Loucy (cell line): Measurements from ENCODE around the gene RC3H2.

Experiments used
- H2AFZ ChIP-seq: fragments of 200-600 bp; sonication (generic); 2 replicates; pipeline ENCODE4 v1.6.0; 2016; ENCODE audit warnings: antibody characterized with exemption, mild to moderate bottlenecking, low read length, moderate library complexity
- H3F3A ChIP-seq: fragments of 200-600 bp; 2 replicates; pipeline ENCODE4 v1.6.0; 2016; ENCODE audit warnings: antibody characterized with exemption, low read depth, mild to moderate bottlenecking
- H3K27me3 ChIP-seq: fragments of 200-600 bp; sonication (generic); 2 replicates; pipeline ENCODE4 v1.6.1; 2014; ENCODE audit warnings: low read length, mild to moderate bottlenecking; ENCODE audit not compliant: insufficient read depth, poor library complexity, severe bottlenecking
- H3K36me3 ChIP-seq: fragments of 200-600 bp; sonication (generic); 2 replicates; pipeline ENCODE4 v1.6.1; 2016; ENCODE audit warnings: low read length; ENCODE audit not compliant: insufficient read depth
- H3K4me1 ChIP-seq: fragments of 200-600 bp; sonication (generic); 2 replicates; pipeline ENCODE4 v1.5.1; 2014; ENCODE audit warnings: low read length, mild to moderate bottlenecking; ENCODE audit not compliant: insufficient read depth, poor library complexity, severe bottlenecking
- H3K4me2 ChIP-seq: fragments of 200-600 bp; sonication (generic); 2 replicates; pipeline ENCODE4 v1.6.0; 2014; ENCODE audit warnings: antibody characterized with exemption, low read length, low read depth, mild to moderate bottlenecking; ENCODE audit not compliant: poor library complexity, severe bottlenecking
- H3K4me3 ChIP-seq: fragments of 200-600 bp; sonication (generic); 2 replicates; pipeline ENCODE4 v1.5.1; 2014; ENCODE audit warnings: low read length, mild to moderate bottlenecking, mixed read lengths; ENCODE audit not compliant: poor library complexity, severe bottlenecking
- H3K79me2 ChIP-seq: fragments of 200-600 bp; sonication (generic); 2 replicates; pipeline ENCODE4 v1.6.1; 2014; ENCODE audit warnings: low read length; ENCODE audit not compliant: insufficient read depth
- H3K9ac ChIP-seq: fragments of 200-600 bp; sonication (generic); 2 replicates; pipeline ENCODE4 v1.6.0; 2014; ENCODE audit warnings: mild to moderate bottlenecking, low read depth, low read length, moderate library complexity; ENCODE audit not compliant: poor library complexity, severe bottlenecking
- H3K9me2 ChIP-seq: fragments of 200-600 bp; sonication (generic); replicated peaks from 2 replicates; pipeline ENCODE4 v1.6.1; 2016; ENCODE audit warnings: low read depth, low read length, mixed read lengths
- H3K9me3 ChIP-seq: fragments of 200-600 bp; sonication (generic); 2 replicates; pipeline ENCODE4 v1.6.1; 2014; ENCODE audit warnings: mild to moderate bottlenecking, antibody characterized with exemption, low read length, low read depth; ENCODE audit not compliant: insufficient read depth
- H4K20me1 ChIP-seq: fragments of 200-600 bp; sonication (generic); 2 replicates; pipeline ENCODE4 v1.6.0; 2014; ENCODE audit warnings: antibody characterized with exemption, low read length, mild to moderate bottlenecking; ENCODE audit not compliant: insufficient read depth, poor library complexity, severe bottlenecking
- EZH2phosphoT487 ChIP-seq: fragments of 200-600 bp; IDR thresholded peaks from 2 replicates; pipeline ENCODE4 v1.6.1; 2018; ENCODE audit warnings: antibody characterized with exemption, mild to moderate bottlenecking, moderate library complexity, borderline replicate concordance
- TF ChIP-seq, protein P1 (sequence below): fragments of 200-600 bp; sonication (generic); conservative IDR thresholded peaks from 2 replicates; pipeline ENCODE4 v1.5.1; 2014; ENCODE audit warnings: mild to moderate bottlenecking, antibody characterized with exemption, low read length

The RC3H2 gene

DNA sequence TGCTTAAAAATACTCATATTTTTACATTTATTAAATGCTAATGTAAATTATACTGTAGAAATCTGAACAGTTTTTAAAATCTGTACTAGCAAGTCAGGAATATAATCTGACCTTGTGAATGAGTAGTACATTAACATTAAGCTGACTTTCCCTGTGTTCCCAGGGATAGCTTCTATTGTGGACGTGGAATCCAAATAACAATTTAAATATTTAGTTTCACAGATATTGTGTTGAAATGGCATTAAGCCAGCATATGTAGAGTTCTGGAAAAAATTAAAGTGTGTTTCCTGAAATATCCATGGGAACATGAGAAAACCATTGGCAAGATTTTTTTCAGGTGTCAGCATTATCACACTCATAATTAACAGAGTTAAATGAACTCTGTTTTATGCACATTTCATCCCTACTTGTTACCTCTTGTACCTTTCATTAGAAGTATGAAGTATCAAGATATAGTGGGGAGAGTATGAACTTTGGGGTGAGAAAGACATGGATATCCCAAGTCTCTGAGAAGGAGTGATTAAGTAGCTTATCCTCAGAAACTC, 41.4 kb upstream of the RC3H2 start:
- peaks cover 53% of the 10 kb centered on the region for H3K4me1 ChIP-seq
- peaks cover 21% of the 10 kb centered on the region for H4K20me1 ChIP-seq
- H3K36me3 ChIP-seq, result no peaks in the 10 kb centered on the region
- H3K4me3 ChIP-seq, result peak overlapping the region; percentile 49
- H3K9ac ChIP-seq, result no peak overlapping the region
- H3K79me2 ChIP-seq, result peaks cover 80% of the 10 kb centered on the region
- H3K4me2 ChIP-seq, result peak overlapping the region; percentile 59
- no peaks in the 10 kb centered on the region for H3K27me3 ChIP-seq
- H3K9me3 ChIP-seq, result no peaks in the 10 kb centered on the region
- no peaks in the 10 kb centered on the region for H3K9me2 ChIP-seq
- H3F3A ChIP-seq, result no peaks in the 10 kb centered on the region
- H2AFZ ChIP-seq, result no peak overlapping the region
- TF ChIP-seq, protein P1, sequence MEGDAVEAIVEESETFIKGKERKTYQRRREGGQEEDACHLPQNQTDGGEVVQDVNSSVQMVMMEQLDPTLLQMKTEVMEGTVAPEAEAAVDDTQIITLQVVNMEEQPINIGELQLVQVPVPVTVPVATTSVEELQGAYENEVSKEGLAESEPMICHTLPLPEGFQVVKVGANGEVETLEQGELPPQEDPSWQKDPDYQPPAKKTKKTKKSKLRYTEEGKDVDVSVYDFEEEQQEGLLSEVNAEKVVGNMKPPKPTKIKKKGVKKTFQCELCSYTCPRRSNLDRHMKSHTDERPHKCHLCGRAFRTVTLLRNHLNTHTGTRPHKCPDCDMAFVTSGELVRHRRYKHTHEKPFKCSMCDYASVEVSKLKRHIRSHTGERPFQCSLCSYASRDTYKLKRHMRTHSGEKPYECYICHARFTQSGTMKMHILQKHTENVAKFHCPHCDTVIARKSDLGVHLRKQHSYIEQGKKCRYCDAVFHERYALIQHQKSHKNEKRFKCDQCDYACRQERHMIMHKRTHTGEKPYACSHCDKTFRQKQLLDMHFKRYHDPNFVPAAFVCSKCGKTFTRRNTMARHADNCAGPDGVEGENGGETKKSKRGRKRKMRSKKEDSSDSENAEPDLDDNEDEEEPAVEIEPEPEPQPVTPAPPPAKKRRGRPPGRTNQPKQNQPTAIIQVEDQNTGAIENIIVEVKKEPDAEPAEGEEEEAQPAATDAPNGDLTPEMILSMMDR, result no peak
- no peak for TF ChIP-seq EZH2phosphoT487

DNA sequence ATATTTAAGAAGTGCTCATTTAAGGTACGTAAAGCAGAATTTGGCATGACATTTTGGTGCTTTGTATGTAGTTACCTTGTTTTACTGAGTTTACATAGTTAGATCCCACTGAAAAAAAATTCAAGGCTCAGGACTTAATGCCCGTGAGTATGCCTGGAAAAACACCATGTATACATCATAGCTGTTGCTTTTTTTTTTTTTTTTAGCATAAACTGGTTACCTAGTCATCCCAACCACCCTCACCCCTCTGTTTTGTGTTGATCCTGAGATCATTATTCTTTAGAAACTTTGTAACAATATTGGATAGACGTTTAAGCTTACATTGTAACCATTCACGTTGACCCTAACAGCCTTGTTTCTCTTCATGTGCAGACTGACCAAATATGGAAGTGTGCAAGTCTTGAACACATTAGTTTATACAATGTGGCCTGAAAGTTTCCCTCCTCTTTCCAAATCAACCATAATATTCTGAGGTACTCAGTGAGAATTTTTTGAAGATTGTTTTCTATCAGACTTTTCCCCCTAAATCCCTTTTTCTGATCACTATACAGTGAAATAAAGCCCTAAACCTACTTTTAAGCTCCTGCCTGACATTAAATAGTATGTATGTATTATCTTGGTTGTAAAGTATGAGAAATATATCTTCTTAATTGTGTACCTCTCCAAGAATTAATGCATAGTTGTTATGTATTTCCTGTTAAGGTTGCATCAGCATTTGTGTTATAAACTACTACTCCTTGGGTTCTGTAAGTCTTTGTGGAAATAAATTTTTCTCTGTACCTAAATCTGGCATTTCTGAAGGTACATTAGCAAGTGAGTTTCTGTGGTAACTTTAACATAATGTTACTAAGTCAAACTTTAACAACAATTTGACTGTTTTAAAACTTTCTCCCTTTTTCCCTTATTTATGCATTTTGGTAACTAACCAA, 40.1 kb upstream of the RC3H2 start:
- Histone ChIP-seq H3K9ac (peak overlapping the region; percentile 47), H3K4me3 (peak overlapping the region; percentile 49), H3K4me2 (peak overlapping the region; percentile 59), H3K9me3 (no peaks in the 10 kb centered on the region), H3K79me2 (peaks cover 82% of the 10 kb centered on the region), H3K4me1 (peaks cover 57% of the 10 kb centered on the region), H2AFZ (no peak overlapping the region), H3K27me3 (no peaks in the 10 kb centered on the region), H3K36me3 (no peaks in the 10 kb centered on the region), H3K9me2 (no peaks in the 10 kb centered on the region), H4K20me1 (peaks cover 26% of the 10 kb centered on the region), H3F3A (no peaks in the 10 kb centered on the region)
- TF ChIP-seq, protein P1, result no peak
- TF ChIP-seq EZH2phosphoT487, result no peak

DNA sequence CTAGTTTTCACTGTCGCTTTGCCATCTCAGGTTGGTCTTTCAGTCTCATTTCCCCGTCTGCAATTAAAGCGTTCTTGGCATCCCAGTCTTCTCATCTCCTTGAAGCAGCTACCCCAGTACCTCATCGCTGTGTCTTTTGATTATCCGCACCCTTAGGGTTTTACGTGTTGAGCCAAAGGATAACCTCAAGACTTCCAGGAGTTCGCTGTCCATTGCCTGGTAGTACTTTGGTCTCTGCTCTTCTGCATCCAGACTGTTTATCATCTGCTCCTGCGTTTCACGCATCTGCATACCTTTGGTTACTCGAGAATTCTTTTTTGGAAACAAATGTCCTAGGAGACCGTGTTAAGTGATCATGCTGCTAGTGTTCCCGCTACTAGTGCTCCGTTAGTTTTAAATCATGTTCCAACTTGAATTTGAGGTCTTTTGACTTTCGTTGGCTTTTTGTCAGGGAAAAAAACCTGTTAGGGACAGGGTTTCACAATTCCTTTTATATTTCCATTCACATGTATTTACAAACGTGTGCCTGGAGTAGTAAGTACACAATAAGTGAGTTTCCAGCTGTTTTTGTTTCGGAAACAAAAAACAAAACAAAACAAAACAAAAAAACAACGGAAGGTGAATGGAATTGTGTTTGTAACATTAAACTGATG, 36.5 kb upstream of the RC3H2 start:
- peak overlapping the region; percentile 78 for H2AFZ ChIP-seq

More for the DNA sequence above, 36.5 kb upstream of the RC3H2 start:
- peaks cover 22% of the 10 kb centered on the region for H4K20me1 ChIP-seq
- no peaks in the 10 kb centered on the region for H3F3A ChIP-seq
- peak overlapping the region; percentile 87 for H3K9ac ChIP-seq
- TF ChIP-seq, protein P1, result no peak
- no peak for TF ChIP-seq EZH2phosphoT487
- H3K9me2 ChIP-seq, result no peaks in the 10 kb centered on the region
- H3K79me2 ChIP-seq, result peaks cover 59% of the 10 kb centered on the region
- peaks cover 42% of the 10 kb centered on the region for H3K4me1 ChIP-seq
- peaks cover 8% of the 10 kb centered on the region; the same call in 1 of the 2 replicates for H3K36me3 ChIP-seq
- H3K9me3 ChIP-seq, result no peaks in the 10 kb centered on the region
- peak overlapping the region; percentile 100 for H3K4me2 ChIP-seq
- H3K27me3 ChIP-seq, result no peaks in the 10 kb centered on the region
- peak overlapping the region; percentile 93 for H3K4me3 ChIP-seq
